GM12878 (cell line): ENCODE data around the gene GRK2. TPM values are rescaled to one million over a fixed set of nuclear protein-coding genes. Genes with fewer than 3 reads are reported as not detected.

Experiments used
- ATAC-seq: fragments of 200-7000 bp; cut with Tn5 transposase; 3 replicates; pipeline ENCODE4 v1.9.1; 2020; ENCODE audit warnings: mild to moderate bottlenecking, moderate library complexity
- BruUV-seq: library from RNA; stranded (reverse); fragments of 400-500 nt; replicated peaks from 2 replicates; lab custom pipeline; 2021; lab: Mats Ljungman, UMichigan
- CTCF ChIA-PET: fragments of 300-600 bp; sonication (Branson Sonifier 250); formaldehyde crosslinking; extraction: SDS; loops from one replicate; lab custom pipeline; 2021; ENCODE audit warnings: inconsistent platforms; lab: Yijun Ruan, JAX
- POLR2A ChIA-PET: fragments of 350-600 bp; formaldehyde crosslinking; extraction: SDS; loops from one replicate; lab custom pipeline; 2021; ENCODE audit warnings: inconsistent platforms; lab: Charles Lee
- RAD21 ChIA-PET: fragments of 300-600 bp; sonication (Branson Sonifier 250); formaldehyde crosslinking; loops from one replicate; lab custom pipeline; 2023; ENCODE audit warnings: antibody characterized with exemption; ENCODE audit not compliant: unreplicated experiment; lab: Charles Lee
- SMC1A ChIA-PET: fragments of 300-600 bp; sonication (Branson Sonifier 250); formaldehyde crosslinking; loops from one replicate; lab custom pipeline; 2023; ENCODE audit not compliant: unreplicated experiment, uncharacterized antibody; lab: Charles Lee
- DNase-seq: peaks from one replicate; pipeline ENCODE4 v3.0.0-alpha.2; 2011; ENCODE audit warnings: low read depth, low spot score
- FAIRE-seq: peaks from 3 replicates; lab custom pipeline; 2011; peaks lifted over from hg19 to GRCh38; lab: Jason Lieb, UNC
- H2AFZ ChIP-seq: 2 replicates; pipeline ENCODE4 v1.6.0; 2011; ENCODE audit warnings: low read depth, low read length, control low read depth; ENCODE audit not compliant: control insufficient read depth
- H3K27ac ChIP-seq: 2 replicates; pipeline ENCODE4 v1.5.1; 2011; ENCODE audit warnings: control low read depth; ENCODE audit not compliant: control insufficient read depth, insufficient read depth
- H3K27me3 ChIP-seq, 2 experiments: replicated peaks in 1 of 2; 2 replicates each; pipeline versions ENCODE4 v1.6.0 to v1.6.1; 2011; ENCODE audit warnings: low read length in 1 of 2; ENCODE audit not compliant: control insufficient read depth in 2 of 2, insufficient read depth in 2 of 2
- H3K36me3 ChIP-seq, 2 experiments: 2 replicates each; pipeline ENCODE4 v1.5.1; 2011; ENCODE audit warnings: low read length in 1 of 2; ENCODE audit not compliant: control insufficient read depth in 2 of 2, insufficient read depth in 2 of 2
- H3K4me1 ChIP-seq: 2 replicates; pipeline ENCODE4 v1.6.1; 2011; ENCODE audit warnings: mild to moderate bottlenecking, low read length, moderate library complexity, mixed read lengths; ENCODE audit not compliant: control insufficient read depth, insufficient read depth
- H3K4me2 ChIP-seq: 2 replicates; pipeline ENCODE4 v1.6.0; 2011; ENCODE audit warnings: control low read depth; ENCODE audit not compliant: control insufficient read depth, insufficient read depth
- H3K4me3 ChIP-seq: fragments of 200-600 bp; sonication (generic); 2 replicates; pipeline ENCODE4 v1.5.1; 2016
- H3K79me2 ChIP-seq: 2 replicates; pipeline ENCODE4 v1.6.0; 2011; ENCODE audit warnings: low read length; ENCODE audit not compliant: control insufficient read depth, insufficient read depth
- H3K9ac ChIP-seq: 2 replicates; pipeline ENCODE4 v1.8.0; 2011; ENCODE audit warnings: low read length, control low read depth, mixed read lengths; ENCODE audit not compliant: control insufficient read depth, insufficient read depth
- H3K9me3 ChIP-seq: replicated peaks from 3 replicates; pipeline ENCODE4 v1.5.1; 2011; ENCODE audit warnings: mild to moderate bottlenecking, low read length; ENCODE audit not compliant: control insufficient read depth, insufficient read depth
- H4K20me1 ChIP-seq: 2 replicates; pipeline ENCODE4 v1.6.0; 2011; ENCODE audit not compliant: control insufficient read depth, insufficient read depth
- CHD4 ChIP-seq: fragments of 200-600 bp; sonication (generic); IDR thresholded peaks from 2 replicates; pipeline ENCODE4 v1.6.1; 2016; ENCODE audit warnings: mild to moderate bottlenecking
- CREM ChIP-seq: IDR thresholded peaks from 2 replicates; pipeline ENCODE4 v1.6.1; 2014; ENCODE audit warnings: antibody characterized with exemption, low read depth
- NFXL1 ChIP-seq: fragments of 450-650 bp; IDR thresholded peaks from 2 replicates; pipeline ENCODE4 v1.6.1; 2017; ENCODE audit warnings: antibody characterized with exemption, mild to moderate bottlenecking, borderline replicate concordance
- NR2F1 ChIP-seq: fragments of 450-650 bp; conservative IDR thresholded peaks from 2 replicates; pipeline ENCODE4 v1.6.1; 2017; ENCODE audit warnings: mild to moderate bottlenecking
- SMC3 ChIP-seq: IDR thresholded peaks from 2 replicates; pipeline ENCODE4 v1.6.1; 2011; ENCODE audit warnings: low read length, improper control_type of control experiment, borderline replicate concordance
- TARDBP ChIP-seq: IDR thresholded peaks from 2 replicates; pipeline ENCODE4 v1.6.1; 2016; ENCODE audit warnings: borderline replicate concordance
- WRNIP1 ChIP-seq: IDR thresholded peaks from 2 replicates; pipeline ENCODE4 v1.6.1; 2011; ENCODE audit warnings: low read depth, low read length, improper control_type of control experiment, borderline replicate concordance
- ZBTB40 ChIP-seq: fragments of 450-650 bp; IDR thresholded peaks from 2 replicates; pipeline ENCODE4 v1.6.1; 2016; ENCODE audit warnings: mild to moderate bottlenecking, moderate library complexity, borderline replicate concordance
- WGBS: methylation state at CpG from one replicate; pipeline ENCODE4 v1.1.6; 2016; ENCODE audit warnings: low lambda C conversion rate; ENCODE audit not compliant: insufficient replicate concordance, insufficient coverage; ENCODE audit errors: missing lambda C conversion rate; 5-methylcytosine and 5-hydroxymethylcytosine counted together
- in situ Hi-C: fragments of 300-500 bp; cut with MboI; formaldehyde crosslinking; loops from 9 replicates; pipeline ENCODE4 v1.14.3; 2018; ENCODE audit warnings: mixed read lengths
- intact Hi-C: fragments of 100-400 bp; cut with micrococcal nuclease; formaldehyde crosslinking; loops from one replicate; pipeline ENCODE4 v1.14.2; 2022; ENCODE audit not compliant: unreplicated experiment
- polyA plus RNA-seq, 11 experiments: library from polyadenylated mRNA; depleted of rRNA in 4 of 11; unstranded in 6 of 11; stranded (reverse) in 5 of 11; fragments of >200 nt; fragmentation: Nextera tagmentation in 4 of 11; fragmentation: Illumina TruSeq in 1 of 11; extraction: Ambion mirVana in 4 of 11; extraction: Trizol in 1 of 11; gene quantifications; 1 replicate in 1 of 11; 2 replicates in 10 of 11; pipeline versions ENCODE4 v1.2.1 to v1.2.3, GENCODE V29; 2011 to 2016; ENCODE audit warnings: inconsistent platforms in 2 of 11, missing spikeins in 2 of 11, low read depth in 1 of 11
- total RNA-seq, 4 experiments: library from RNA; depleted of rRNA in 3 of 4; stranded (reverse); fragments of >200 nt in 3 of 4; fragmentation: Illumina TruSeq in 1 of 4; extraction: Trizol in 1 of 4; gene quantifications; 2 replicates each; pipeline versions ENCODE4 v1.2.1 to v1.2.3, GENCODE V29; 2013 to 2021

GRK2 gene
- total and polyA plus RNA-seq, 10 of the 15 experiments (the other 5 are each of a cell fraction or from before 2014, with no cell fraction given), result 1.0 to 160 (median 66.1) TPM

- no peak for FAIRE-seq
- in situ Hi-C loops, result no loop called here
These were observed 35.4 kb upstream of the GRK2 start for GRCh38 chr11:67230886-67231285.

More at GRCh38 chr11:67230886-67231285, 35.4 kb upstream of the GRK2 start:
- RAD21 ChIA-PET, result interaction anchor here (0.7 to 1.5 kb wide), 2 partner anchors 9 to 42 kb away, joined by 3 read pairs; no protein-coding TSS in a partner anchor
- WGBS, result 87% methylated on average over 1 of the region's 1 CpG
- Histone ChIP-seq H3K27me3 (no peaks in the 10 kb centered on the region), H2AFZ (no peak overlapping the region), H3K36me3 (peaks cover 10 to 18% of the 10 kb centered on the region in 2 experiments), H3K4me1 (no peaks in the 10 kb centered on the region), H4K20me1 (no peaks in the 10 kb centered on the region), H3K4me2 (no peak overlapping the region), H3K9ac (no peak overlapping the region), H3K4me3 (no peak overlapping the region), H3K79me2 (peaks cover 3% of the 10 kb centered on the region), H3K9me3 (no peaks in the 10 kb centered on the region), H3K27ac (no peak overlapping the region)
- BruUV-seq, result no TSS peak
- intact Hi-C loops, result no loop called here
- SMC1A ChIA-PET, result no interaction called here
- TF ChIP-seq TARDBP, result no peak
- TF ChIP-seq CREM, result no peak
- TF ChIP-seq CHD4, result no peak
- no peak for TF ChIP-seq NFXL1
- no peak for TF ChIP-seq NR2F1
- no peak for TF ChIP-seq ZBTB40
- TF ChIP-seq SMC3, result no peak
- TF ChIP-seq WRNIP1, result no peak
- DNase-seq, result no peak
- POLR2A ChIA-PET, result interaction anchor here (0.6 kb wide), 1 partner anchor 438 kb away, joined by 3 read pairs; no protein-coding TSS in a partner anchor
- CTCF ChIA-PET, result interaction anchor here (0.6 to 1.2 kb wide), 2 partner anchors 14 to 117 kb away, joined by 3 to 4 read pairs; no protein-coding TSS in a partner anchor
- ATAC-seq, result no peak
